Testis (tissue), 3 donors: ENCODE data around the gene TNNT1. TPM values are rescaled to one million over a fixed set of nuclear protein-coding genes. Genes with fewer than 3 reads are reported as not detected.

Experiments
- DNase-seq: peaks from one replicate; pipeline ENCODE4 v3.0.0-alpha.2; 2019
- H3K27ac ChIP-seq, 2 donors: fragments of 200-600 bp; sonication (generic); one replicate each; pipeline ENCODE4 v1.5.1; 2019
- H3K27me3 ChIP-seq: fragments of 200-600 bp; sonication (generic); one replicate; pipeline ENCODE4 v1.5.1; 2019
- H3K36me3 ChIP-seq: fragments of 200-600 bp; sonication (generic); one replicate; pipeline ENCODE4 v1.5.1; 2017; ENCODE audit warnings: low read depth; ENCODE audit errors: missing control alignments
- H3K4me1 ChIP-seq: fragments of 200-600 bp; sonication (generic); one replicate; pipeline ENCODE4 v1.5.1; 2019
- H3K4me3 ChIP-seq, 2 donors: fragments of 200-600 bp; sonication (generic); one replicate each; pipeline ENCODE4 v1.5.1; 2017 to 2019
- H3K9me3 ChIP-seq: fragments of 200-600 bp; sonication (generic); one replicate; pipeline ENCODE4 v1.5.1; 2017
- CTCF ChIP-seq, 3 experiments: fragments of 450-650 bp in 2 of 3; fragments of 200-600 bp in 1 of 3; sonication (generic) in 1 of 3; IDR thresholded peaks; one replicate each; pipeline ENCODE4 v1.5.1; 2016 to 2019; ENCODE audit warnings: antibody characterized with exemption in 3 of 3, mild to moderate bottlenecking in 2 of 3, moderate library complexity in 1 of 3
- POLR2A ChIP-seq: fragments of 450-650 bp; IDR thresholded peaks from one replicate; pipeline ENCODE4 v1.6.1; 2017; ENCODE audit warnings: antibody characterized with exemption, mild to moderate bottlenecking, moderate library complexity
- whole genome bisulfite sequencing, 2 donors: methylation state at CpG; one replicate each; pipeline ENCODE4 v1.1.5; 2018; 5-methylcytosine and 5-hydroxymethylcytosine counted together
- intact Hi-C: fragments of 100-400 bp; cut with DNase I; formaldehyde crosslinking; loops from one replicate; pipeline ENCODE4 v1.15.1; 2023; ENCODE audit warnings: low total_unique reads
- polyA plus RNA-seq: library from polyadenylated mRNA; stranded (reverse); fragments of 350-450 nt; fragmentation: Illumina TruSeq; extraction: RNeasy Lipid Tissue Mini Kit (QIAGEN cat#74804); gene quantifications from one replicate; pipeline ENCODE4 v1.2.3, GENCODE V29; 2014; ENCODE audit warnings: low read depth, low replicate concordance; ENCODE audit not compliant: insufficient read depth
- total RNA-seq, 2 donors: library from RNA; depleted of rRNA; stranded (reverse); fragments of >200 nt; gene quantifications; one replicate each; pipeline ENCODE4 v1.2.3, GENCODE V29; 2016

Gene TNNT1
- total and polyA plus RNA-seq, 3 donors from 2014 or later = 13.0 to 84.0 (median 14.5) TPM

GRCh38 chr19:55193481-55193880, 44.5 kb upstream of the TNNT1 start:
- no peak for DNase-seq
- WGBS, 2 donors = 83 to 85% methylated on average over 6 to 12 of the region's 12 CpGs
- Histone ChIP-seq H3K4me3 (no peak overlapping the region), H3K36me3 (no peaks in the 10 kb centered on the region), H3K27me3 (no peaks in the 10 kb centered on the region), H3K27ac (no peak overlapping the region), H3K4me1 (no peaks in the 10 kb centered on the region), H3K9me3 (no peaks in the 10 kb centered on the region)
- TF ChIP-seq CTCF (IDR thresholded peaks at IDR 0.05) = no peak
- intact Hi-C loops = no loop called here

- Histone ChIP-seq H3K4me3 (no peak overlapping the region), H3K27me3 (no peaks in the 10 kb centered on the region), H3K36me3 (no peaks in the 10 kb centered on the region), H3K4me1 (no peaks in the 10 kb centered on the region), H3K27ac (no peak overlapping the region), H3K9me3 (no peaks in the 10 kb centered on the region)
- TF ChIP-seq CTCF (IDR thresholded peaks at IDR 0.05) (no peak), POLR2A (no peak)
- intact Hi-C loops = no loop called here
- no peak for DNase-seq
- 57 to 73% methylated on average over 15 of the region's 15 CpGs for WGBS, 2 donors
Measured at GRCh38 chr19:55189403-55189835, 40.4 kb upstream of the TNNT1 start.

- H3K4me3 ChIP-seq = no peak overlapping the region
- intact Hi-C loops = no loop called here
- H3K9me3 ChIP-seq = no peaks in the 10 kb centered on the region
- TF ChIP-seq CTCF (IDR thresholded peaks at IDR 0.05) (no peak), POLR2A (no peak)
- DNase-seq = no peak
- H3K27me3 ChIP-seq = no peaks in the 10 kb centered on the region
- 63 to 77% methylated on average over 8 of the region's 8 CpGs for WGBS, 2 donors
- H3K4me1 ChIP-seq = no peaks in the 10 kb centered on the region
- H3K36me3 ChIP-seq = no peaks in the 10 kb centered on the region
- H3K27ac ChIP-seq = no peak overlapping the region
Measured at GRCh38 chr19:55188625-55189024, 39.6 kb upstream of the TNNT1 start.

- Histone ChIP-seq H3K27me3 (no peaks in the 10 kb centered on the region), H3K4me3 (no peak overlapping the region), H3K4me1 (no peaks in the 10 kb centered on the region), H3K9me3 (no peaks in the 10 kb centered on the region), H3K27ac (no peak overlapping the region), H3K36me3 (no peaks in the 10 kb centered on the region)
- DNase-seq = no peak
- WGBS, 2 donors = 85 to 88% methylated on average over 6 to 12 of the region's 12 CpGs
- TF ChIP-seq POLR2A (no peak), CTCF (IDR thresholded peaks at IDR 0.05) (no peak)
- intact Hi-C loops = no loop called here
Measured at GRCh38 chr19:55186080-55186479, 37.1 kb upstream of the TNNT1 start.

GRCh38 chr19:55181740-55182139, 32.7 kb upstream of the TNNT1 start:
- 79 to 85% methylated on average over 14 to 20 of the region's 20 CpGs for WGBS, 2 donors
- intact Hi-C loops = no loop called here

More at GRCh38 chr19:55181740-55182139, 32.7 kb upstream of the TNNT1 start:
- no peaks in the 10 kb centered on the region for H3K36me3 ChIP-seq
- no peaks in the 10 kb centered on the region for H3K27me3 ChIP-seq
- no peak for TF ChIP-seq POLR2A
- TF ChIP-seq CTCF (IDR thresholded peaks at IDR 0.05) = no peak
- H3K9me3 ChIP-seq = no peaks in the 10 kb centered on the region
- H3K27ac ChIP-seq = no peak overlapping the region
- no peaks in the 10 kb centered on the region for H3K4me1 ChIP-seq
- no peak for DNase-seq
- no peak overlapping the region for H3K4me3 ChIP-seq
